Ishikawa (cell line): ENCODE data around the gene NFAM1.

Experiments used
- CEBPB ChIP-seq: IDR thresholded peaks from 2 replicates; pipeline ENCODE4 v1.6.1; 2012
- CREB1 ChIP-seq: IDR thresholded peaks from 2 replicates; pipeline ENCODE4 v1.6.1; 2012; ENCODE audit warnings: low read depth
- EGR1 ChIP-seq: IDR thresholded peaks from 2 replicates; pipeline ENCODE4 v1.6.1; 2012
- EP300 ChIP-seq: IDR thresholded peaks from 2 replicates; pipeline ENCODE4 v1.6.1; 2012; ENCODE audit warnings: borderline replicate concordance
- FOXM1 ChIP-seq: IDR thresholded peaks from 2 replicates; pipeline ENCODE4 v1.6.1; 2012; ENCODE audit warnings: low read depth, borderline replicate concordance
- MAX ChIP-seq: IDR thresholded peaks from 2 replicates; pipeline ENCODE4 v1.6.1; 2012
- NFIC ChIP-seq: IDR thresholded peaks from 2 replicates; pipeline ENCODE4 v1.6.1; 2012
- RAD21 ChIP-seq: IDR thresholded peaks from 2 replicates; pipeline ENCODE4 v1.6.1; 2012; ENCODE audit warnings: low read depth
- REST ChIP-seq: IDR thresholded peaks from 2 replicates; pipeline ENCODE4 v1.6.1; 2012; ENCODE audit warnings: low read depth, mild to moderate bottlenecking
- TAF1 ChIP-seq: IDR thresholded peaks from 2 replicates; pipeline ENCODE4 v1.6.1; 2012; ENCODE audit warnings: low read depth, mild to moderate bottlenecking
- TCF12 ChIP-seq: IDR thresholded peaks from 2 replicates; pipeline ENCODE4 v1.6.1; 2012; ENCODE audit warnings: low read depth
- TEAD4 ChIP-seq: IDR thresholded peaks from 2 replicates; pipeline ENCODE4 v1.6.1; 2012
- YY1 ChIP-seq: IDR thresholded peaks from 2 replicates; pipeline ENCODE4 v1.6.1; 2012; ENCODE audit warnings: low read depth
- ZBTB7A ChIP-seq: IDR thresholded peaks from 2 replicates; pipeline ENCODE4 v1.6.1; 2012; ENCODE audit warnings: low read depth
- TF ChIP-seq, protein P1 (sequence below): IDR thresholded peaks from 2 replicates; pipeline ENCODE4 v1.6.1; 2012

Gene NFAM1

GRCh38 chr22:42408276-42408675 lies 23.9 kb downstream of the NFAM1 start:
- TF ChIP-seq, protein P1, sequence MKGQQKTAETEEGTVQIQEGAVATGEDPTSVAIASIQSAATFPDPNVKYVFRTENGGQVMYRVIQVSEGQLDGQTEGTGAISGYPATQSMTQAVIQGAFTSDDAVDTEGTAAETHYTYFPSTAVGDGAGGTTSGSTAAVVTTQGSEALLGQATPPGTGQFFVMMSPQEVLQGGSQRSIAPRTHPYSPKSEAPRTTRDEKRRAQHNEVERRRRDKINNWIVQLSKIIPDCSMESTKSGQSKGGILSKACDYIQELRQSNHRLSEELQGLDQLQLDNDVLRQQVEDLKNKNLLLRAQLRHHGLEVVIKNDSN, result no peak
- TF ChIP-seq YY1 (no peak), MAX (no peak), ZBTB7A (no peak), TCF12 (no peak), EP300 (no peak)

- TF ChIP-seq TCF12 (no peak), FOXM1 (no peak), CREB1 (no peak), NFIC (no peak), EP300 (no peak), TEAD4 (no peak)
- TF ChIP-seq, protein P1, result no peak
These were observed 27.9 kb downstream of the NFAM1 start for GRCh38 chr22:42404266-42404665.

- TF ChIP-seq MAX, result no peak
- no peak for TF ChIP-seq RAD21
- TF ChIP-seq FOXM1, result no peak
These were observed 30.5 kb downstream of the NFAM1 start for GRCh38 chr22:42401535-42402334.

DNA sequence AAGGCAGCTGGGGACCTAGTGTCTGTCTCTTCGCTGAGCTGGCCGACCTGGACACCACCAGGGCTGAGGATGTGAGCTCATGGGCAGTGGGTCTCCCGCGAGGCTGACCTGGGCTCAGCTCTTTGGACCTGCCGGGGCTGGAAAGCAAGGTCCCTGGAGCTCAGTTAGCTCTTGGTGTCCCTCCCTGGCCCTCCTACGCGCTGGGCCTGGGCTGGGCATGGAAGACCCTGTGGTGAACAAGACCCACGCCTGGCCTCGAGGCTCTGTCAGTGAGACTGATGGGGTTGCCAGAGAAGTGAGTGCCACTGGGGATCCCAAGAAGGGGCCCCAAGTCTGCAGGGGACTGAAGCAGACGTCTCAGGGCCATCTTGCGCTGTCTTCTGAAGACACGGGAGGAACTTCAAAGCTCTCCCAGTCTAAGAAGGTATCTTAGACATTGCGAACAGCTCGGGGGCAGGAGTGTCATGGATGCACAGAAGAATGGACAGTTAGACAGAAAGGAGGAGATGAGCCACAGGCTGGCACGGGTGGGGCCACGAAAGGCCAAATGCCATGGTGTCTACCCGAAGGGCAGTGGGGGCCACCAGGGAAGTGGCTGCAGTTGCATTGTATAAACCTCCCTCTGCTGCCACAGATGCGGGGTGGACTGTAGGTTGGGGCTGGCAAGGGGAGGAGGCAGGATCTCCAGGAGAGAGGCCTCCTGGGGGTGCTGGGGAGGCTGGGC lies 31.2 kb downstream of the NFAM1 start:
- no peak for TF ChIP-seq YY1
- TF ChIP-seq MAX, result no peak
- no peak for TF ChIP-seq FOXM1
- no peak for TF ChIP-seq ZBTB7A
- no peak for TF ChIP-seq NFIC
- TF ChIP-seq TAF1, result no peak
- TF ChIP-seq EP300, result no peak
- TF ChIP-seq, protein P1, result no peak
- no peak for TF ChIP-seq TEAD4
- no peak for TF ChIP-seq TCF12
- no peak for TF ChIP-seq CREB1
- no peak for TF ChIP-seq CEBPB
- no peak for TF ChIP-seq EGR1
- no peak for TF ChIP-seq REST
- no peak for TF ChIP-seq RAD21

DNA sequence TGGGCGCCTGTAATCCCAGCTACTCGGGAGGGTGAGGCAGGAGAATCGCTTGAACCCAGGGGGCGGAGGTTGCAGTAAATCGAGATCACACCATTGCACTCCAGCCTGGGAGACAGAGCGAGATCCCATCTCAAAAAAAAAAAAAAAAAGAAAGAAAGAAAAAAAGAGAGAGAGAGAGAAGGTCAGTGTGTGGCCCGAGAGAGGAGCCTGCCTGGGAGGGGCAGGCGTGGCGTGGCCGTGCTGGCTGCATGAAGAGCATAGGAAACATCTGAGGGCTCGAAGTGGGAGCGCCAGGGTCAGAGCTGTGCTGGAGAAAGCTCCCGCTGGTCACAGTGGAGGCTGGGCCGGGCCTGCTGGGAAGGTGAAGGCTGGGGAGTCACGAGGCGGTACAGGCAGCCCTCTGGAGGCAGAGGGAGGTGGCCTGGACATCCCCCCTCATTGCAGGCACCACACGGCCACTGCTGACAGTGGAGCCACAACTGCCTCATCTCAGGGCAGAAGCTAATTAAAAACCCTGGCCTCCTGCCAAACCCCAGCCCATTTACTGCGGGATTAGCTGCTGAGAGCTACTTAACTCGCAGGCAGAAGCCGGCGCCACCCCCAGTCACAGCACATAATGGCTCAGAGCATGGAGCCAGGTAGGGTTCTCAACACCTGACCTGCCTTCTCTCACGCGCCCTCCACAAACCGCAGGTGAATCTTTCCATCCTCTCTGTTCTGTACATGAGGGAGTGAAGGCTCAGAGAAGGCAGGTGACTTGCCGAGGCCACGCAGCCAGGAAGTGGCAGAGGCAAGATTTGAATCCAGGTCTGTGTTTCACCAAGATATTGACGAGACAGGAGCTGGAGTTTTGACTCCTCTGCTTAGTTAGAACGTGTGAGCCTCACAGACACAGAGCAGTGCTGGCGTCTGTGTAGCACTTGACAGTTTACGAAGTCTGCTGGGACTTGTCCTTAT lies 32.6 kb downstream of the NFAM1 start:
- TF ChIP-seq NFIC (peak; percentile 64), REST (no peak)
